HEK293 (cell line): ENCODE results near the gene WWOX.

Experiments used
- CTCF ChIA-PET: fragments of 350-600 bp; formaldehyde crosslinking; extraction: SDS; loops from one replicate; lab custom pipeline; 2021; ENCODE audit warnings: antibody characterized with exemption; lab: Yijun Ruan, JAX
- POLR2A ChIA-PET: fragments of 300-600 bp; formaldehyde crosslinking; extraction: SDS; loops from one replicate; lab custom pipeline; 2020; ENCODE audit warnings: antibody characterized with exemption, inconsistent platforms; lab: Yijun Ruan, JAX
- H3K27ac ChIP-seq: fragments of 200-500 bp; sonication (Bioruptor generic); 2 replicates; pipeline ENCODE4 v1.5.1; 2014; ENCODE audit warnings: low read depth, low read length, control low read depth, inconsistent platforms; ENCODE audit errors: extremely low read depth
- H3K36me3 ChIP-seq, 2 experiments: fragments of 200-500 bp in 1 of 2; sonication (Bioruptor generic) in 1 of 2; 1 replicate in 1 of 2; 2 replicates in 1 of 2; pipeline ENCODE4 v1.5.1; 2014 to 2017; ENCODE audit warnings: inconsistent platforms in 2 of 2, low read length in 2 of 2; ENCODE audit not compliant: control insufficient read depth in 2 of 2, insufficient read depth in 1 of 2
- H3K4me1 ChIP-seq: fragments of 200-500 bp; sonication (Bioruptor generic); 2 replicates; pipeline ENCODE4 v1.5.1; 2014; ENCODE audit warnings: mild to moderate bottlenecking, low read length, inconsistent platforms; ENCODE audit not compliant: control insufficient read depth, insufficient read depth
- H3K4me3 ChIP-seq: 2 replicates; pipeline ENCODE4 v1.5.1; 2011; ENCODE audit warnings: low read depth, mild to moderate bottlenecking, control low read depth, low read length, moderate library complexity
- H3K9me3 ChIP-seq: fragments of 200-500 bp; sonication (Bioruptor generic); 2 replicates; pipeline ENCODE4 v1.5.1; 2014; ENCODE audit warnings: low read depth, low read length, inconsistent platforms; ENCODE audit not compliant: control insufficient read depth, insufficient read depth
- GLI2 ChIP-seq: fragments of 450-650 bp; formaldehyde crosslinking; IDR thresholded peaks from 2 replicates; pipeline ENCODE4; 2017; ENCODE audit warnings: missing biosample characterization, missing genetic modification characterization, low read depth, borderline replicate concordance
- KLF8 ChIP-seq: fragments of 450-650 bp; formaldehyde crosslinking; IDR thresholded peaks from 2 replicates; pipeline ENCODE4 v1.5.1; 2016; ENCODE audit warnings: missing biosample characterization, missing genetic modification characterization
- OSR2 ChIP-seq: fragments of 450-650 bp; formaldehyde crosslinking; IDR thresholded peaks from 2 replicates; pipeline ENCODE4 v1.5.1; 2016; ENCODE audit warnings: missing biosample characterization, missing genetic modification characterization
- TRIM28 ChIP-seq: IDR thresholded peaks from 2 replicates; pipeline ENCODE4 v1.6.1; 2011; ENCODE audit warnings: low read length, control low read depth, borderline replicate concordance
- ZBTB26 ChIP-seq: fragments of 450-650 bp; formaldehyde crosslinking; optimal IDR thresholded peaks from 2 replicates; pipeline ENCODE3; 2016; ENCODE audit warnings: missing biosample characterization, mild to moderate bottlenecking, missing genetic modification characterization
- ZNF157 ChIP-seq: fragments of 450-650 bp; formaldehyde crosslinking; IDR thresholded peaks from 2 replicates; pipeline ENCODE4 v1.5.1; 2016; ENCODE audit warnings: missing biosample characterization, missing genetic modification characterization
- ZNF184 ChIP-seq: fragments of 450-650 bp; IDR thresholded peaks from 2 replicates; pipeline ENCODE4 v1.5.1; 2018; ENCODE audit warnings: missing biosample characterization, mild to moderate bottlenecking, missing genetic modification characterization
- ZNF202 ChIP-seq: fragments of 450-650 bp; formaldehyde crosslinking; IDR thresholded peaks from 2 replicates; pipeline ENCODE4 v1.5.1; 2016; ENCODE audit warnings: missing biosample characterization, missing genetic modification characterization, borderline replicate concordance
- ZNF24 ChIP-seq: fragments of 450-650 bp; formaldehyde crosslinking; IDR thresholded peaks from 2 replicates; pipeline ENCODE4 v1.5.1; 2016; ENCODE audit warnings: missing biosample characterization, missing genetic modification characterization
- ZNF26 ChIP-seq: fragments of 450-650 bp; formaldehyde crosslinking; IDR thresholded peaks from 2 replicates; pipeline ENCODE4 v1.5.1; 2016; ENCODE audit warnings: missing biosample characterization, missing genetic modification characterization
- ZNF350 ChIP-seq: fragments of 450-650 bp; formaldehyde crosslinking; IDR thresholded peaks from 2 replicates; pipeline ENCODE4 v1.5.0; 2017; ENCODE audit warnings: missing biosample characterization, mild to moderate bottlenecking, missing genetic modification characterization
- ZNF473 ChIP-seq: fragments of 450-650 bp; formaldehyde crosslinking; IDR thresholded peaks from 2 replicates; pipeline ENCODE4 v1.5.1; 2017; ENCODE audit warnings: missing biosample characterization, missing genetic modification characterization
- ZNF513 ChIP-seq: fragments of 450-650 bp; IDR thresholded peaks from 2 replicates; pipeline ENCODE4 v1.5.1; 2018; ENCODE audit warnings: missing biosample characterization, missing genetic modification characterization
- ZNF560 ChIP-seq: fragments of 450-650 bp; formaldehyde crosslinking; IDR thresholded peaks from 2 replicates; pipeline ENCODE4 v1.5.1; 2017; ENCODE audit warnings: missing biosample characterization, missing genetic modification characterization, borderline replicate concordance
- ZNF580 ChIP-seq: fragments of 450-650 bp; formaldehyde crosslinking; IDR thresholded peaks from 2 replicates; pipeline ENCODE4 v1.5.1; 2016; ENCODE audit warnings: missing biosample characterization, missing genetic modification characterization
- ZNF610 ChIP-seq: fragments of 450-650 bp; formaldehyde crosslinking; IDR thresholded peaks from 2 replicates; pipeline ENCODE4 v1.5.1; 2016; ENCODE audit warnings: missing biosample characterization, missing genetic modification characterization, borderline replicate concordance
- ZNF624 ChIP-seq: fragments of 450-650 bp; formaldehyde crosslinking; IDR thresholded peaks from 2 replicates; pipeline ENCODE4 v1.5.1; 2017; ENCODE audit warnings: missing biosample characterization, missing genetic modification characterization
- ZNF768 ChIP-seq: fragments of 450-650 bp; formaldehyde crosslinking; IDR thresholded peaks from 2 replicates; pipeline ENCODE4 v1.5.1; 2018; ENCODE audit warnings: missing biosample characterization, mild to moderate bottlenecking, missing genetic modification characterization
- ZNF785 ChIP-seq: fragments of 450-650 bp; formaldehyde crosslinking; IDR thresholded peaks from 2 replicates; pipeline ENCODE4 v1.5.1; 2016; ENCODE audit warnings: missing biosample characterization, missing genetic modification characterization
- ZNF830 ChIP-seq: fragments of 450-650 bp; IDR thresholded peaks from 2 replicates; pipeline ENCODE4 v1.5.0; 2018; ENCODE audit warnings: missing biosample characterization, missing genetic modification characterization, low read depth, mild to moderate bottlenecking, moderate library complexity
- TF ChIP-seq, protein P1 (sequence below): fragments of 450-650 bp; formaldehyde crosslinking; IDR thresholded peaks from 2 replicates; pipeline ENCODE4 v1.5.1; 2016; ENCODE audit warnings: missing biosample characterization, missing genetic modification characterization

WWOX gene

GRCh38 chr16:78485188-78485916 lies 385.9 kb downstream of the WWOX start (continued):
- TF ChIP-seq, protein P1, sequence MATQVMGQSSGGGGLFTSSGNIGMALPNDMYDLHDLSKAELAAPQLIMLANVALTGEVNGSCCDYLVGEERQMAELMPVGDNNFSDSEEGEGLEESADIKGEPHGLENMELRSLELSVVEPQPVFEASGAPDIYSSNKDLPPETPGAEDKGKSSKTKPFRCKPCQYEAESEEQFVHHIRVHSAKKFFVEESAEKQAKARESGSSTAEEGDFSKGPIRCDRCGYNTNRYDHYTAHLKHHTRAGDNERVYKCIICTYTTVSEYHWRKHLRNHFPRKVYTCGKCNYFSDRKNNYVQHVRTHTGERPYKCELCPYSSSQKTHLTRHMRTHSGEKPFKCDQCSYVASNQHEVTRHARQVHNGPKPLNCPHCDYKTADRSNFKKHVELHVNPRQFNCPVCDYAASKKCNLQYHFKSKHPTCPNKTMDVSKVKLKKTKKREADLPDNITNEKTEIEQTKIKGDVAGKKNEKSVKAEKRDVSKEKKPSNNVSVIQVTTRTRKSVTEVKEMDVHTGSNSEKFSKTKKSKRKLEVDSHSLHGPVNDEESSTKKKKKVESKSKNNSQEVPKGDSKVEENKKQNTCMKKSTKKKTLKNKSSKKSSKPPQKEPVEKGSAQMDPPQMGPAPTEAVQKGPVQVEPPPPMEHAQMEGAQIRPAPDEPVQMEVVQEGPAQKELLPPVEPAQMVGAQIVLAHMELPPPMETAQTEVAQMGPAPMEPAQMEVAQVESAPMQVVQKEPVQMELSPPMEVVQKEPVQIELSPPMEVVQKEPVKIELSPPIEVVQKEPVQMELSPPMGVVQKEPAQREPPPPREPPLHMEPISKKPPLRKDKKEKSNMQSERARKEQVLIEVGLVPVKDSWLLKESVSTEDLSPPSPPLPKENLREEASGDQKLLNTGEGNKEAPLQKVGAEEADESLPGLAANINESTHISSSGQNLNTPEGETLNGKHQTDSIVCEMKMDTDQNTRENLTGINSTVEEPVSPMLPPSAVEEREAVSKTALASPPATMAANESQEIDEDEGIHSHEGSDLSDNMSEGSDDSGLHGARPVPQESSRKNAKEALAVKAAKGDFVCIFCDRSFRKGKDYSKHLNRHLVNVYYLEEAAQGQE (tag by site-specific recombination), result no peak
- no peak for TF ChIP-seq ZNF768 (tag by site-specific recombination)
- no peak for TF ChIP-seq ZNF184 (tag by site-specific recombination)
- TF ChIP-seq ZNF24 (tag by site-specific recombination), result no peak

- Histone ChIP-seq H3K4me3 (no peak overlapping the region), H3K27ac (no peak overlapping the region), H3K9me3 (no peaks in the 10 kb centered on the region), H3K4me1 (no peaks in the 10 kb centered on the region), H3K36me3 (no peaks in the 10 kb centered on the region)
- ChIA-PET CTCF (no interaction called here), POLR2A (no interaction called here)
- TF ChIP-seq ZNF610 (tag by site-specific recombination), result no peak
- no peak for TF ChIP-seq ZNF580 (tag by site-specific recombination)
- no peak for TF ChIP-seq OSR2
- no peak for TF ChIP-seq ZNF785 (tag by site-specific recombination)
- no peak for TF ChIP-seq KLF8 (tag by site-specific recombination)
- TF ChIP-seq ZNF513, result no peak
- TF ChIP-seq ZNF202, result no peak
- TF ChIP-seq ZBTB26 (tag by site-specific recombination), result no peak
- TF ChIP-seq ZNF624 (tag by site-specific recombination), result no peak
- no peak for TF ChIP-seq ZNF473 (tag by site-specific recombination)
- TF ChIP-seq GLI2, result no peak
- TF ChIP-seq ZNF350 (tag by site-specific recombination), result no peak
- TF ChIP-seq TRIM28, result no peak
- TF ChIP-seq ZNF830, result no peak
- TF ChIP-seq ZNF157 (tag by site-specific recombination), result no peak
- no peak for TF ChIP-seq ZNF560 (tag by site-specific recombination)
- TF ChIP-seq ZNF26 (tag by site-specific recombination), result no peak
These were observed 386.4 kb downstream of the WWOX start for GRCh38 chr16:78485917-78486257.
